Measurements from ENCODE around the gene ZC3H15.
"Not testable (repeated sequence)": the region's sequence is repeated elsewhere in the genome, so short reads cannot be mapped to it uniquely, and the experiment has no call there.

Gene ZC3H15

DNA sequence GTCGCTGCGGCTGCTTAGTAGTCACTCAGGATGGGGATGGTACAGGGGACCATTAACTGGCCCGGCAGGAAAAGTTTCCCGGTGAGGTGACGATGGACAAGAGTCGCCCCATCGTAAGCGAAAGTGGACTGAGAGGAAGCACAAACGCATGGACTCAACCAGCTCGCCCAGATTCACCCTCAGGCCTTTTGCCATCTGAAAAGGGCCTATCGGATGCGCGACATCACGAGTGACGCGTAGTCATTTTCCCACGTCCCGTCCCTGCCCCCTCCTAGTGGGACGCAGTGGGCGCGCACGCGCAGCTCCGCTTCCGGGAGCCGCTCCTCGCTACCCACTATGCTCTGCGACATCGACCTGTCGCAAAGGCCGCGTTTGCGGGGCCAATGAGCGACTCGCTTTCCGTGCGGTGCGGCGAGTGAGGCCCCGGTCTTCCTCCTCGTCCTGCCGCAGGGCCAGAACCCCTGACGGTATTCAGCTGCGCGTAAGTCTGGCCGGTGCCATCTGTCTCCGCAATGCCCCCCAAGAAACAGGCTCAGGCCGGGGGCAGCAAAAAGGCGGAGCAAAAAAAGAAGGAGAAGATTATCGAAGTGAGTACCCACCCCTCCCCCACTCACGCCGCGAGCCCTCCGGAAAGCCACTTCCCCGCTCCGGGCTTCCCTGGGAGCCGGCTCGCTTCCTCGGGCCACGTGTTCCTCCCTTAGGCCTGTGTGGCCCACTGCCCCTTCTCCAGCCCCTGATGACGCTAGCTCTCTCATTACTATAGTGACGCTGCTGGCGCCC lies at the start of gene ZC3H15:
Gene ZC3H15, plus strand, starts transcription at position 390 of the 780 bp plus-strand sequence. Its CDS starts 123 bp downstream, at position 513.
- peak; percentile 78 for DNase-seq (ENCODE audit: low read depth, low spot score)
- Histone ChIP-seq H3K36me3 (ENCODE audit: control insufficient read depth, insufficient read depth, low read length) (no peaks in the 10 kb centered on the region), H3K27me3 (ENCODE audit: control insufficient read depth, insufficient read depth, low read length) (no peaks in the 10 kb centered on the region), H3K4me1 (ENCODE audit: control insufficient read depth, insufficient read depth, low read length) (no peaks in the 10 kb centered on the region; the same call in 1 of the 2 replicates), H3K27ac (ENCODE audit: low read length) (no peak within 1 kb of the TSS), H3K4me3 (ENCODE audit: low read length) (peak within 1 kb of the TSS; percentile 60), H3K9me3 (ENCODE audit: control insufficient read depth, insufficient read depth, low read length) (no peaks in the 10 kb centered on the region)
- no CpG with 5 or more reads among the region's 63 CpGs for WGBS (ENCODE audit: insufficient coverage, insufficient read length)

DNA sequence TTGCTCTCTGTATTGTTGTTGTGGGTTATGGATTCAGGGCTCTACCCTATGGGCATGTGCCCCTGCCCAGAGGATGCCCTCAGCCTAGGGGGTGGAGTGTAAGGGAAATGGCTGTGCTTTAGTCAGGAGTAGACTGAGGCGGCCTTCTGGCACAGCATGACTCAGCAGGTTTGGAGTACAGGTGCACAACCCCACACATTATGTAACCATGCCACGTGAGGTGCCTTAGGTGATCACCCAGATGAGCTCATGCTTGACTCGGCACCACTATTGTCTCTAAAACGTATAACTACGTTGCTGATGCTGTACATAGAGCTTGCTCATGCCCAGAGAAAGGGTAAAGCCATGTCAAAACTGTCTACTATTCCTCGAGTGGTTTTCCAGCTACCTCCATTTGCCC lies 48.3 kb upstream of the ZC3H15 start:
- H3K9me3 ChIP-seq (ENCODE audit: control insufficient read depth, insufficient read depth, low read length): no peaks in the 10 kb centered on the region
- H3K27me3 ChIP-seq (ENCODE audit: control insufficient read depth, insufficient read depth, low read length): no peaks in the 10 kb centered on the region; the same call in 1 of the 2 replicates
- DNase-seq (ENCODE audit: low read depth, low spot score): no peak
- H3K27ac ChIP-seq (ENCODE audit: low read length): no peak overlapping the region
- no peaks in the 10 kb centered on the region for H3K36me3 ChIP-seq (ENCODE audit: control insufficient read depth, insufficient read depth, low read length)
- H3K4me3 ChIP-seq (ENCODE audit: low read length): no peak overlapping the region
- no CpG with 5 or more reads among the region's 6 CpGs for WGBS (ENCODE audit: insufficient coverage, insufficient read length)
- H3K4me1 ChIP-seq (ENCODE audit: control insufficient read depth, insufficient read depth, low read length): no peaks in the 10 kb centered on the region

DNA sequence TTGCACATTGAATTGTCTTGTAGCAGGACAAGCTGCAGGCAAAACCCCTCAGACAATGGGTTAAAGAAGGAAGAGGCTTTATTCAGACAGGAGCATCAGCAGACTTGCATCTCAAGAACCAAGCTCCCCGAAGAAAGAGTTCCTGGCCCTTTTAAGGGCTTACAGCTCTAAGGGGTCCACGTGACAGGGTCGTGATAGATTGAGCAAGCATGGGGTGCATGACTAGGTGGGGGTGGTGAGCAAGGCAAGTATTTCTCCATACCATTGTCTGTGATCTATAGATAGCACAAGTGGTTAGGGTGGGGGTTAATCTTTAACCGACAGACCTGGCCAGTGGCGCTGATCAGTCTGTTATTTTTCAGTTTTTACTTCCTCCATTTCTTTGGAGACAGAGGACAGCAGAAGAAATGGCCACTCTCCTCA lies 46.4 kb upstream of the ZC3H15 start:
- H3K4me3 ChIP-seq (ENCODE audit: low read length); H3K9me3 ChIP-seq (ENCODE audit: control insufficient read depth, insufficient read depth, low read length); H3K27ac ChIP-seq (ENCODE audit: low read length); H3K27me3 ChIP-seq (ENCODE audit: control insufficient read depth, insufficient read depth, low read length); H3K4me1 ChIP-seq (ENCODE audit: control insufficient read depth, insufficient read depth, low read length); H3K36me3 ChIP-seq (ENCODE audit: control insufficient read depth, insufficient read depth, low read length); DNase-seq (ENCODE audit: low read depth, low spot score): not testable (repeated sequence)
- no CpG with 5 or more reads among the region's 5 CpGs for WGBS (ENCODE audit: insufficient coverage, insufficient read length)

DNA sequence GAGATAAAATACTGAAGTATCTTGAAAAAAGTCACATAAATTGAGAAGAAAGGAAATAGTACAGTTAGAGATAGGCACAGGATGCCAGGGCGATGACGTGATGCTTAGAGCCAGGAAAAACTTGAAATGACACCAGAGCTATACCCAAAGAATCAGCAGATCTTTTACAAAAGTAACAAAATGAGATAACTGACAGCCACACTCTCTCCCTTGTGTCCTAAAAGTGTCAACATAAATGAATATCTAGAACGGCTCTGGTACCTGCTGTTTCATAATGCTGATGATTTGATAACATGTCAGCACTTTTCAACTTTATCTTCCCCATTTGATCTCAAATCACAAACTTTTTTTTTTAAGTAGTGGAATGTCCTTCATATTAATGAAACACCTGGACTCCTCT lies 45.6 kb upstream of the ZC3H15 start:
- no peak overlapping the region for H3K4me3 ChIP-seq (ENCODE audit: low read length)
- WGBS (ENCODE audit: insufficient coverage, insufficient read length): no CpG with 5 or more reads among the region's 3 CpGs
- no peak overlapping the region for H3K27ac ChIP-seq (ENCODE audit: low read length)
- no peaks in the 10 kb centered on the region for H3K9me3 ChIP-seq (ENCODE audit: control insufficient read depth, insufficient read depth, low read length)
- DNase-seq (ENCODE audit: low read depth, low spot score): no peak
- no peaks in the 10 kb centered on the region for H3K36me3 ChIP-seq (ENCODE audit: control insufficient read depth, insufficient read depth, low read length)
- H3K27me3 ChIP-seq (ENCODE audit: control insufficient read depth, insufficient read depth, low read length): no peaks in the 10 kb centered on the region
- H3K4me1 ChIP-seq (ENCODE audit: control insufficient read depth, insufficient read depth, low read length): no peaks in the 10 kb centered on the region

DNA sequence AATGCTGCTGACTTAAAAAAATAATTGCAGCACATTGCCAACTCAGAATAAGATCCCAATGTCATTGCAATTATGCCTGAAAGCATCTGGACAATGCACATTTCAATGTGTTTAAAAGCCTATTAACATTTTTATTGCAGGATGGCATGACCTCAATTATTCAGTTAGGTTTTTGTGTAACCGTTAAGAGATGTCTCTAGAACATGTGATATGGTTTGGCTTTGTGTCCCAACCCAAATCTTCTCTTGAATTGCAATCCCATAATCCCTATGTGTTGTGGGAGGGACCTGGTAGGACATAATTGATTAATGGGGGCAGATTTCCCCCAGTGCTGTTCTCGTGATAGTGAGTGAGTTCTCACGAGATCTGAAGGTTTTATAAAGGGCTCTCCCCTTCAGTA lies 43.2 kb upstream of the ZC3H15 start:
- no peaks in the 10 kb centered on the region for H3K36me3 ChIP-seq (ENCODE audit: control insufficient read depth, insufficient read depth, low read length)
- no peak overlapping the region for H3K4me3 ChIP-seq (ENCODE audit: low read length)
- no peak overlapping the region for H3K27ac ChIP-seq (ENCODE audit: low read length)
- no peaks in the 10 kb centered on the region for H3K4me1 ChIP-seq (ENCODE audit: control insufficient read depth, insufficient read depth, low read length)
- H3K9me3 ChIP-seq (ENCODE audit: control insufficient read depth, insufficient read depth, low read length): no peaks in the 10 kb centered on the region
- no CpG with 5 or more reads among the region's 3 CpGs for WGBS (ENCODE audit: insufficient coverage, insufficient read length)
- DNase-seq (ENCODE audit: low read depth, low spot score): no peak
- no peaks in the 10 kb centered on the region for H3K27me3 ChIP-seq (ENCODE audit: control insufficient read depth, insufficient read depth, low read length)

DNA sequence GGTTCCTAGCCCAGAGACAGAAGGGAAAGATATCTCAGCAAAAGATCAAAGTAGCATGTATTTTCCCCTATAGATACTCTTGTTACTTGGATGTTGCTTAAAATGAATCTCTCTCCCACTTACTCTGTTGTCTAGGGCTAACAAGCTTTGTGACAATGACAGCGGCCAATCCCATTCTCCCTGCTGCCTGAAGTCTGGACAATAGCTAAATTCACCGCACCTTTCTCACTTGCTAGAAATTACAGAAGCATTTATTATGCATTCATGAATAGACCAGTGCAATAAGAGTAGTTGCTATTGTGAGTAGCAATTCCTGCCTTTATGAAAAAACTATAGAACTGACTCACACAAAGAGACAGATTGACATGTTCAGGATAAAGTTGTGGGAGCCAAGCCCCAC lies 42.2 kb upstream of the ZC3H15 start:
- Histone ChIP-seq H3K36me3 (ENCODE audit: control insufficient read depth, insufficient read depth, low read length) (no peaks in the 10 kb centered on the region), H3K4me3 (ENCODE audit: low read length) (no peak overlapping the region), H3K27me3 (ENCODE audit: control insufficient read depth, insufficient read depth, low read length) (no peaks in the 10 kb centered on the region), H3K9me3 (ENCODE audit: control insufficient read depth, insufficient read depth, low read length) (no peaks in the 10 kb centered on the region), H3K4me1 (ENCODE audit: control insufficient read depth, insufficient read depth, low read length) (no peaks in the 10 kb centered on the region), H3K27ac (ENCODE audit: low read length) (no peak overlapping the region)
- DNase-seq (ENCODE audit: low read depth, low spot score): no peak
- WGBS (ENCODE audit: insufficient coverage, insufficient read length): no CpG with 5 or more reads among the region's 2 CpGs

DNA sequence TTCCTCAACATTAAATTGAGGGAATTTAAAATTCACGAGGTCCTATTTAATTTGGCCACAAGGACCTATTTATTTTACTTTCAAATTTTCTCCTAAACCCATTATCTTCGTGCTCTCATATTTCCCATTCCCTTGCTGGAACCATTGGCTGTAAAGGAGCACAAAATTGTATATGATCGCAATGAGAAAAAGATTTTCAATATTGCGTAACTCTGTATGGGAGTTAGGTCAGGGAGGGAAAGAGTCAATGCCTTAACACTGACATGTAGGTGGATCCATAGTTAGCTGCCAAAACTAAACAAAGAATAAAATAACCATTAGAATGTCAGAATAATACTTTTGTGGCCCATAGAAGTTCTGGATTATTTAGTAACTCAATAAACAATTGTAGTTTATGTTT lies 40.6 kb upstream of the ZC3H15 start:
- Histone ChIP-seq H3K27ac (ENCODE audit: low read length) (no peak overlapping the region), H3K4me1 (ENCODE audit: control insufficient read depth, insufficient read depth, low read length) (no peaks in the 10 kb centered on the region; the same call in 1 of the 2 replicates), H3K9me3 (ENCODE audit: control insufficient read depth, insufficient read depth, low read length) (no peaks in the 10 kb centered on the region), H3K4me3 (ENCODE audit: low read length) (no peak overlapping the region), H3K36me3 (ENCODE audit: control insufficient read depth, insufficient read depth, low read length) (no peaks in the 10 kb centered on the region), H3K27me3 (ENCODE audit: control insufficient read depth, insufficient read depth, low read length) (no peaks in the 10 kb centered on the region)
- no CpG with 5 or more reads among the region's 4 CpGs for WGBS (ENCODE audit: insufficient coverage, insufficient read length)
- DNase-seq (ENCODE audit: low read depth, low spot score): no peak

DNA sequence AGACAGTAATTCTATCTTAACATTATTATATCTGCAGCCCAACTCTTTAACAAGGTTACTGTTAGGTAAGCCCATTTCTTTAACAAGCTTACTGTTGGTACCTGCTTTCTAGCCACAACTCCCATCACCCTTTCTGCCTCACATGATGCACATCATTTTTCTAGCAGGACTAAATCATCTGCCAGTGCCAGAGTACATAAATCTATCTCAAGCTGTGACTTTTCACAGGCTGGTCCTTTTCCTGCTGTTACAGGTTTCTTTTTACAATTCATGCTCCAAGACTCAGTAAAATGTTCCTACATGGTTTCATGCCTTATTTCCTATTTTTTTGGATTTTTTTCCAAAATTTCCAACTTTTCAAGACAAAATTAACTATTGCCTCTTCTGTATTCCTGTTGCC lies 30.4 kb upstream of the ZC3H15 start:
- H3K27me3 ChIP-seq (ENCODE audit: control insufficient read depth, insufficient read depth, low read length): no peaks in the 10 kb centered on the region
- DNase-seq (ENCODE audit: low read depth, low spot score): no peak
- no peaks in the 10 kb centered on the region for H3K36me3 ChIP-seq (ENCODE audit: control insufficient read depth, insufficient read depth, low read length)
- H3K9me3 ChIP-seq (ENCODE audit: control insufficient read depth, insufficient read depth, low read length): no peaks in the 10 kb centered on the region
- no peak overlapping the region for H3K27ac ChIP-seq (ENCODE audit: low read length)
- no peak overlapping the region for H3K4me3 ChIP-seq (ENCODE audit: low read length)
- no peaks in the 10 kb centered on the region for H3K4me1 ChIP-seq (ENCODE audit: control insufficient read depth, insufficient read depth, low read length)

DNA sequence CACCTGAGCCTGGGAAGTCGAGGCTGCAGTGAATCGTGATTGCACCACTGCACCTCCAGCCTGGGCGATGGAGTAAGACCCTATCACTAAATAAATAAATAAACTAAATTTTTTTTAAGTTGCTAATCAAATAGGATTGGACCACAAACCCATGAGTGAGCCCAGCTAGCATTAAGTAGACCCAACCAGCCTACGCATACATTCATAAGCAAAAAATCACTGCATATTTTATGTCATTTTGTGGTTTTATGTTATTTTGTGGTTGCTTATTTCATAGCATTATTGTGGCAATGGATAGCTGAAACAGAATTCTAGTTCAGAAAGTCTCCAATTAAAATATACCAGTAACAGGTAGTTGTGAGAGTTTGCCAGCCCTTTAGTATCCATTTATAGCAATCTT lies 29.1 kb upstream of the ZC3H15 start:
- Histone ChIP-seq H3K27me3 (ENCODE audit: control insufficient read depth, insufficient read depth, low read length) (no peaks in the 10 kb centered on the region), H3K4me3 (ENCODE audit: low read length) (no peak overlapping the region), H3K27ac (ENCODE audit: low read length) (no peak overlapping the region), H3K36me3 (ENCODE audit: control insufficient read depth, insufficient read depth, low read length) (no peaks in the 10 kb centered on the region), H3K9me3 (ENCODE audit: control insufficient read depth, insufficient read depth, low read length) (no peaks in the 10 kb centered on the region), H3K4me1 (ENCODE audit: control insufficient read depth, insufficient read depth, low read length) (no peaks in the 10 kb centered on the region)
- no peak for DNase-seq (ENCODE audit: low read depth, low spot score)
- WGBS (ENCODE audit: insufficient coverage, insufficient read length): no CpG with 5 or more reads among the region's 4 CpGs

DNA sequence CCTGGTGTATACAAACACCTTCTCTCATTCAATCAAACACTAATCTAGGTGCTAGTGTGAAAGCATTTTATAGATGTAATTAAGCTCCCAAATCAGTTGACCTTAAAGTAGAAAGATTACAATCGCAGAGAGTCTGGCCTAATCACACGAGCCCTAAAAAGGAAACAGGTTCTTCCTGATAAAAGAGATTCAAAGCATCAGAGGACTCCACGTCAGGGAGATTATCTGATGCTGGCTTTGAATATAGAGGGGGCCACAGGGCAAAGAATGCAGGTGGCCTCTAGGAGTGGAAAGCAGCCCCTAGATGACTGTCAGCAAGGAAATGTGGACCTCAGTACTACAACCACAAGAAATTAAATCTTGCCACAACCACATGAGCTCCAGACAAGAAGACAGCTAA lies 28.2 kb upstream of the ZC3H15 start:
- WGBS (ENCODE audit: insufficient coverage, insufficient read length): no CpG with 5 or more reads among the region's 3 CpGs
- Histone ChIP-seq H3K9me3 (ENCODE audit: control insufficient read depth, insufficient read depth, low read length) (no peaks in the 10 kb centered on the region), H3K4me3 (ENCODE audit: low read length) (no peak overlapping the region), H3K36me3 (ENCODE audit: control insufficient read depth, insufficient read depth, low read length) (no peaks in the 10 kb centered on the region), H3K4me1 (ENCODE audit: control insufficient read depth, insufficient read depth, low read length) (no peaks in the 10 kb centered on the region), H3K27ac (ENCODE audit: low read length) (no peak overlapping the region), H3K27me3 (ENCODE audit: control insufficient read depth, insufficient read depth, low read length) (no peaks in the 10 kb centered on the region)
- no peak for DNase-seq (ENCODE audit: low read depth, low spot score)

DNA sequence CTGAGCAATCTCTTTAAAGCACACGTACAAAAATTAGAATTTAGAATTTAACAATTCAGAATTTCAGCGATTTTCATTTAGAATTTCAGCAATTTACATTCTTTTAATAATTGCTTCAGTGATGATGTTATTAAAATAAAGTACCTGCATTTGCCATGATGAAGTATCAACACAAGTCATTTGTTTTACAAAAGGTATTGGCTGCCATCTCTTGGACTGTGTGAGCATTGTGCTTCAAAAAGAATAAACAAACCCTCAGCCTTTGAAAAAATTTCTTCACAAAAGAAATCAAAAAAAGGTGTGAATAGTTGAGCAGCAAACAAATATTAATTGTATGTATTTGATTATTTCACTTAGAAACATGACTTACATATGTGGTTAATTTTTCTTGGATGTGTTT lies 27.1 kb upstream of the ZC3H15 start:
- H3K27ac ChIP-seq (ENCODE audit: low read length): no peak overlapping the region
- H3K36me3 ChIP-seq (ENCODE audit: control insufficient read depth, insufficient read depth, low read length): no peaks in the 10 kb centered on the region
- H3K9me3 ChIP-seq (ENCODE audit: control insufficient read depth, insufficient read depth, low read length): no peaks in the 10 kb centered on the region
- no peak overlapping the region for H3K4me3 ChIP-seq (ENCODE audit: low read length)
- H3K27me3 ChIP-seq (ENCODE audit: control insufficient read depth, insufficient read depth, low read length): no peaks in the 10 kb centered on the region
- DNase-seq (ENCODE audit: low read depth, low spot score): no peak
- whole genome bisulfite sequencing (ENCODE audit: insufficient coverage, insufficient read length): no CpG with 5 or more reads among the region's 2 CpGs
- H3K4me1 ChIP-seq (ENCODE audit: control insufficient read depth, insufficient read depth, low read length): no peaks in the 10 kb centered on the region

Data from iPS DF 6.9 (cell line).